Measurements from ENCODE around the gene KCNH3.
"Not testable (repeated sequence)": the region's sequence is repeated elsewhere in the genome, so short reads cannot be mapped to it uniquely, and the experiment has no call there.

The KCNH3 gene

DNA sequence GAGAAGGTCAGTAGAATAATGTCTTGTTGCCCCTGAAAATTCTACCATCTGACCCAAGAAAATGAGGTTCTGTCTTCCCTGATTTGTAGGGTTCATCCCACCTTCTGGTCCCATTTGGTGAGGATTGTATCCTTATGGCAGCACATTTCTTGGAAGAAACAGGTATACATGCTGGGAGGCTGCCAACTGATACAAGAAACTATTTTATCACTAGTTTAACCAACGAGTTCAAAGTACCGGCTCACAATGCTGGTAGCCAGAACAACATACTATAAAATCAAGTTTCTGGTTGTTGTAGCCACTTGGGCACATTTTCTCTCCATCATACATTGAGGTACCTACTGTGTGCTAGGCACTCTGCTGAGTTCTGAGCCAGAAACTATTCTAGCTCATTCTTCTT is 7.1 kb upstream of the KCNH3 start:
- DNase-seq = no peak

DNA sequence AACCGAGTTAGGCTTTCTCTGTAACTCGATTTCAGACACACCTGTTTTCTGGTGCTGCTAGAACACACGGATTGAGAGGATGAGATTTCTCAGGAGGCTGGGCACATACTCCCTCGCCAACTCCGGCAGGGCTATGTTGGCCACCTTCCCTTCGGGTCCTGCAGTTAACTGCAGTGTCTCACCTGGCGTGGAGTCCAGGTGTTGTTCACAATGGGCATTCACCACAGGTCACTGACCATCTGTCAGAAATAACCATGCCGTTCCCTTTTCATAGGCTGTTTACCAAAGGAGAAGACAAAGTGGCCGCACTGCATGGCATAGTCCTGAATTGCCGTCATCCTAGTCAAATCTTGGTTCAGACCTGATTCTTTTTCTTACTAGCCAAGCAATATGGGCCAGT is 5.5 kb upstream of the KCNH3 start:
- peak; percentile 97 for DNase-seq

DNA sequence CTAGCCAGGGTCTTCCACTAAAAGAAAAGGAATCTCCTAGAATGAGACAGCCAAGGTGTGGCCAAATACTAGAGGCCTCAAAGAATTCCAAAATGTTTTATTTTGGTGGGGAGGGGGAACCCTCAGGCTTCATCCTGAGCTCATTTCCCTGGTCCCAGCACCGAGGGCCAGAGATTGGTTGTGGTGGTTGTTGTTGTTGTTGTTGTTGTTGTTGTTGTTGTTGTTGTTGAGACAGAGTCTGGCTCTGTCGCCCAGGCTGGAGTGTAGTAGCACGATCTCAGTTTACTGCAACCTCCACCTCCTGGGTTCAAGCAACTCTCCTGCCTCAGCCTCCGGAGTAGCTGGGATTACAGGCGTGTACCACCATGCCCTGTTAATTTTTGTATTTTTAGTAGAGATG is 4.7 kb upstream of the KCNH3 start:
- DNase-seq = not testable (repeated sequence)

DNA sequence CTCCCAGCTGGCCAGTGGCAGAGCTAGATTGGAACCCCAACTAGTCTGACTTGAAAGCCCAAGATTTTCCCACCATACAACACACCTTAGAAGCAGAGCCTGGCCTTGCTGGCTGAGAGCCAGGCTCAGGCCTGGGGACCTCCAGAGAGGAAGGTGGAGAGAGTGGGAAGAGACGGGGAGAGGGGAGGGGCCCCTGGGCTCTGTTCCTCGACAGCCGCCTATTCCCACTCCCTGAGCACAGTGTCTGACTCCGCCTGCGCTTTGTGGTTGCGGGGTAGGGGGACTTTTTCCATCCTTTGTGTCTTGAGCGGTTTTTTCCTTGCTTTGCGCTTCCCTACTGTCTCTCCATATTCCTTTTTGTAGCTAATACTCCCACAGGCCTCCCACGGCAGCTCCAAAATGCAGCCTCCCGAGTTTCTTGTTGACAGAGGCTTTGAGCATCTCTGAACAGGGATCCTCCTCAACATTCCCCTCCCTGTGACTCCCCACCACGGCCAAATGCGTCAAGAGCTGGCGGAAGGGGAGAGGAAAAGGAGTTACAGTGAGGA is 4.0 kb upstream of the KCNH3 start:
- DNase-seq = no peak

DNA sequence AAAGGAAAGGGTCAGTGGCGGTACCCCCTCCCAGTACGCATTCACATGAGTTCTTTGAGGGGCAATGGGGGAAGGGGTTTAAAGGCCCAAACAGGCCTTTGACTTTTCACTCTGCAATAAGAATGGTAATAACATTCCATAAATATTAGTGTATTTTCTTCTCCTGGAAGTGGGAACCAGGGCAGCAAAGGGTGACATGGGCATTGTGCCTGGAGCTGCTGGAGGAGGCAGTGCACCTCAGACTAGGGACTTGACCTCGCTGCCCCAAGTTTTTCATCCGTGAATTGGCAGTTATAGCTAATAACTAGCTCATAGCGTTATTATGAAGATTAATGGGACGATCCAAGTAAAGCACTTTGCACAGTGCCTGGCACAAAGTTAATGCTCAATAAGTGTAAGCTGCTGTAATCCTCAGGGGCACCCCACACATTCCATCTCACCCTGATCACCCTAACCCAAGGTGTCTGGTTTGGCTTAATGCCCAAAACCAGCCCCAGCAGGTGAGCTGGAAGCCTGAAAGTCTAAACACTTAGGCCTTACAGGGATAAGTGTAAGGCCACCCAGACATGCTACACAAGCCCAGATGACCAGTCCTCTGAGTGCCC is 2.8 kb upstream of the KCNH3 start:
- no peak for DNase-seq

DNA sequence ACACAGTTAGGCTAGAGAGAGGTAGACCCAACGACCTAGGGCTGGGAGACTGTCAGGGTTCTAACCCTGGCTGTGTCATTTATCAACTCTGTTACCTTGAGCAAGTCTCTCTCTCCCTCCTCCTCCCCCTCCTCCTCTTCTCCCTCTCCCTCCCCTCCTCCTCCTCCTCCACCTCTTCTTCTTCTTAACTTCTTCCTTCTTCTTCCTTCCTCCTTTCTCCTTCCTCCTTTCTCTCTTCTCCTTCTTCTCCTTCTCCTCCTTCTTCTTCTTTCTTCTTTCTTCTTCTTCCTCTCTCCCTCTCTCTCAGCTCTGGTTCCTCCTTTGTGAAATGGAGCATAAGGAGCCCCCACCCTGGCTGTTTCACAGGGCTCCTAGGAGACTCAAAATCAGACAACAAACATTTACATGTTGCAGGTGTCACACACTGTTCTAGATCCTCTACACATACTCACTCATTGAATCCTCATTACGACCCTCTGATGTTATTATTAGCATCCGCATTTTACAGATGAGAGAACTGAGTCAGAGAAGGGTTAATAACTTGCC is 2.2 kb upstream of the KCNH3 start:
- no peak for DNase-seq

DNA sequence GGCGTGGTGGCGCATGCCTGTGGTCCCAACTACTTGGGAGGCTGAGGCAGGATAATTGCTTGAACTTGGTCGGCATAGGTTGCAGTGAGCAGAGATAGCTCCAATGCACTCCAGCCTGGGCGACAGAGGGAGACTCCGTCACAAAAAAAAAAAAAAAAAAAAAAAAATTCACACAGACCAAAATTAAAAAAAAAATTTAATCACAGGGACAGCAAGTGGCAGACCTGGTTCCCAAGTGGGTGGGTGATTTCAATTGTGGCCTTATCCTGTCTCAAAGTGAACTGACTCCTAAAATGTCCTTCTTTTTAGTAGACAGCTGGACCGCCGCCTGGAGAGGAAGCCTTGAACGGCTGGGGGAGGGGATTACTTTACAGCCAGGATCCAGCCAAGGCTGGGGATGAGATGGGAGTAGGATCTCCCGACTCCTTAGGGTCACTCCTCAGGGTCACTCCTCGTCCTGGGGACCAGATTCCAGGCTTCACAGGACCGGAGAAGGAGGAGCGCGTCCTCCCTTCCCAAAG is 1.5 kb upstream of the KCNH3 start:
- DNase-seq = no peak

DNA sequence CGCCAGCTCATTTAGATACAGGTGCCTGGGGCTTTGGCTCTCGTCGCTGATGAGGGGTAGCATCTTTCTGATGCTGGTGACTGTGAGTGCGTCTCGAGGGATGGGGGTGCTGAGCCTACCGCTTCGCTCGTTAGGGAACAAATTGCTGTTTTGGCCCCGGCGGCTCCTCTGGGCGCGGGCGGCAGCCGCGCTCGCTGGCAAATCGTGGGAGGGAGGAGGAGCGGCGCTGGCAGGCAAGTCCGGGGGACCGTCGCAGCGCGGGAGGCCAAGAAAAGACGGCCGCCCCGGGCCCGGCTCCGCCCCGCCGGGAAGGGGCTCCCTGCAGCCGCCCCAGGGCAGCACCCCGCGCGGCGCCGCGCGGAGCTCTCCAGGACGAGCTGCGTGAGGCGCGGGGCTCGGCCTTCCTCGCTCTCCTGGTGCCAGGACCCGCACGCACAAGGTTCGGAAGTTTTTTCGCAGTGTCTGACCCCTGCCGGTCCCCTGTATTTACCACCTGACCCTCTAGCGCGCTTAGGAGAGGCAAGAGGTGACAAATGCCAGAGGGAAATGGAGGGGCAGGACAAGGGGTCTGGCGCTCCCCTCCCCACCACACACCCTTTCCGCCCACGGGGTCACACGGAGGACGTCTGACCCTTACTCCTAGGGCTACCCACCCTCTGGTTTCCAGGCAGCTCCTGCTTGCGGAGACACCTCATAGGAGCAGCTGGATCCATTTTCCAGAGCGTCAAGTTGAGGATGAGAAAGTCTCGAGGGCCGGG is 899 bp upstream of the KCNH3 start:
- DNase-seq = peak; percentile 74

DNA sequence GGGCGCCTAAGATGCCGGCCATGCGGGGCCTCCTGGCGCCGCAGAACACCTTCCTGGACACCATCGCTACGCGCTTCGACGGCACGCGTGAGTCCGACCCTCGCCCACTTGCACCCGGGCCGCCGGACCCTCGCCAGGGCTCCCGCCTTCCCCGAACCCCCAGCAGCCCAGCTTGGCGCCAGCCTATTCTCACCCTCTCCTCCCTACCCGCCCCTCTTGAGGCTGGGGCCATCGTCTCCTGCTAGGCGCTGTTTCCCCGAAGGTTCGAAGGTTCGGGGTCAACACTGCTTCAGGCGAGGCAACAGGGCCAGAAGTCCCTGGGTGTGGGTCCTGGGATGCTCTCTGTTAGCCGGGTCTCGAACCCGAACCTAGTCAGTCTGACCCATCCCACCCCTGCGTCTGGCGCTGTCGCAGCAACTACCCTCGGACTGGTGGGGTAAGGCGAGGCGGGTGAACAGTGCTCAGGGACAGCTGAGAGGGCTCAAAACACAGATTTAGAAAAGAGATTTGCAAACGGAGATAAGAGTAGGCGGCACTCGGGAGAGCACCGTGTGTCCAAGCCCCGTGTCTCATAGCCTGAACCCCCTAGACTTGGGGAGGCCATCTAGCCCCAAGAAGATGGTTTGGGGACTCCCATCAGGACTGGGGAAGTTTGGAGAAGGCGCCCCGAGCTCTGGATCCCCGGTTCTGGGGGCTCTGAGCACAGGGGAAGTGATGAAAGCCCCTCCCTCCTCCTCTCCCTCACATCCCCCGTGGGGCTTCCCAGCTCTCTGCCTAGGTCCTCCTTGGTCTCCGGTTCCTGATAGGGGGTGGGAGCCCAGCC is 787 bp downstream of the KCNH3 start:
- no peak for DNase-seq

DNA sequence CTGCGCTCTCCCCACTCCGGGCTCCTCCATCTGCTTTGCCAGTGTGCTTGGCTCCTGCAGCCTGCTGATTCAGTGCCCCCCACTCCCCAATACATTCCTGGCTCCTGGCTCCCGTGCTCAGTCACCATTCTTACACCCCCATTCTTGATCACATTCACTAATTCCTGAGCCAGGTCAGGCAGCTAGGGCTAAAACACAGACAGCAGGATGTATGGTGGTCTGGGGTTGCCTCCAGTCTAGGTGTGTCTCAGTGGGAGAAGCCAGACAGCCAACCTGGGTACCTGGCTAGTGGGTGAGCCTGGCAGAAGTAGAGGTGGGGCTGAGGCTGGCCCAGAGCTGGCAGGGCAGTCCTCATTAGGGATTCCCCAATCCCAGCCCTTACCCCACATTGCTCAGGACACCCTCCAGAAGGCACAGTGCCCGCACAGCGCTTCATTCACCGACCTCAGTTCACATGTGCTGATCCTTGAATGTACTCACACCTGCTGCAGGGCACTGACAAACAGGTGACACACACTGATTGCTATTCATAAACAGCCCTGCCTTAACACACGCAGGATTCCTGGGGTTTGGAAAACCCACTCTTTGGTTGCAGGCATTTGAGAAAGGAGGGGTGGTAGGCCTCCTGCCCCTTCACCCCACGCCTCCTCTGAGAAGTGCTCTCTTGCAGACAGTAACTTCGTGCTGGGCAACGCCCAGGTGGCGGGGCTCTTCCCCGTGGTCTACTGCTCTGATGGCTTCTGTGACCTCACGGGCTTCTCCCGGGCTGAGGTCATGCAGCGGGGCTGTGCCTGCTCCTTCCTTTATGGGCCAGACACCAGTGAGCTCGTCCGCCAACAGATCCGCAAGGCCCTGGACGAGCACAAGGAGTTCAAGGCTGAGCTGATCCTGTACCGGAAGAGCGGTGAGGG is 1.7 kb downstream of the KCNH3 start:
- peak; percentile 31 for DNase-seq

DNA sequence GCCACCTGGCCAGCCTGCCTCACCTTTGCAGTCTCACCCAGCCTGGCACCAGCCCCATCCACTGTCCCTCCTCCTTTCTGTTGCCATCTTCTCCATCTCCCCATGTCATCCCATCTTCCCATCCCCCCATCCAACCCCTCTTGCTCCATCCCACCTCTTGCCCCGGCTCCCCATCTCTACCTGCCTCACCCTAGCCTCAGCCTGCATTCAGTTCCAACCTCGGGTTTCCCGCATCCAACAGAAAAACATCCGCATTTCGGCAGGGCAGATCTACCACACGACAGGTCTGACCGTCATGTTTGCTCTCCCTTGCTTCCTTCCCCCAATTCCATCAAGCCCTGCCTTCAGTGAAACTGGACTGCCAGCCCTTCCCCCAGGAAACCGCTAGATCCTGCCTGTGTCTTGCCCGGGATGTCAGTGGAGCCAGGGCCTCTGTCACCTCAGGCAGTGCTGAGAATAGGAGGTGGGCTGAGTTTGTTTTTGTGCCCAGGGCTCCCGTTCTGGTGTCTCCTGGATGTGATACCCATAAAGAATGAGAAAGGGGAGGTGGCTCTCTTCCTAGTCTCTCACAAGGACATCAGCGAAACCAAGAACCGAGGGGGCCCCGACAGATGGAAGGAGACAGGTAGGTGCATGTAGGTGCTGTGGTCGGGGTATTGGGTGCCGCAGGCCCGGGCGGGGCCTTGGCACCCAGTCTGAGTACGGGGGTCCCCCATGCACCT is 2.5 kb downstream of the KCNH3 start:
- DNase-seq = no peak

DNA sequence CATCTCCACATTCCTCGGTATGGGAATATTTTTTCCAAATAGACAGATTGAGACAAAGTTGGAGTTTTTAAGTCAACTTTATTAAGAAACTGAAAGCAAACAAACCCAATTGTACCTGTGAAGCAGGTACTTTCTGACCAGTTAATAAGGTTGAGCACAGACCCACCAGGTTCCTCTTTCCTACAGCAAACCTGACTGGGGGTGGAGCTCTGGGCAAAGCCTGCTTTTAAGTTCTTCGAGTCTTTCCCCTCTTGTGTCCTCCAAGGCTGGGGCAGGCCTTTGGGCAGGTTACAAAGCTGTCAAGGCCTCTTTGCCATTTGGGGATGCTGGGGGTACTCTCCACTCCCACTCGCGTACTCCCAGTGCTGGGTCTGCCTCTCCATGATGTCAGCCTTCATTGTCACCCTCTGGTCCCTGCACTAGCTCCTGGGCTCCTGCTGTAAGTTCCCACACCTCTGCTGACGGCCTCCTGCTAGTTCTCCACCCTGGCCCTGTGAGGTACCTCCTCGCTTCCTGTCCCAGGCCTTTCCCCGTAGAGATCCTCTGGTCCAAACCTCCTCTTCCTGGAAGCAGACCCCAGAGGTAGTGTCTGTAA is 3.2 kb downstream of the KCNH3 start:
- no peak for DNase-seq

DNA sequence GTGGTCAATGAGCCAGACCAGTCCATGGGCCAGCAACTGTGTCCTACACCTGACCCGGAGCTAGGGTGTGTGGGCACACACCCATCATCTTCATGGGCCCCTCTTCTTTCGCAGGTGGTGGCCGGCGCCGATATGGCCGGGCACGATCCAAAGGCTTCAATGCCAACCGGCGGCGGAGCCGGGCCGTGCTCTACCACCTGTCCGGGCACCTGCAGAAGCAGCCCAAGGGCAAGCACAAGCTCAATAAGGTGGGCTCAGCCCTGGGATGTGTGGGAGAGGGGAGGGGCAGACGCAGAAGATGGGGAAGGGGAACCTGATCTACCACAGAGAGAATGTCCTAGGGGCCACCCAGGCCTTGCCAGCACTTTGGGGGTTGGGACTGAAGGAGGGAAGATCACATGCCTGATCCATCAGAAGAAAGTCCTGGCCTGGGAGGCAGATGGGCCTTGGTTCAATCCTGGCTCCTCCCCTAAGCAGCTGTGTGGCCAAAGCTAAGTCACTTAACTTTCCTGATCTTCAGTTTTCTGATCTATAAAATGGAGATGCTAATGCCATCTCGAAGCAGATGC is 3.8 kb downstream of the KCNH3 start:
- no peak for DNase-seq

DNA sequence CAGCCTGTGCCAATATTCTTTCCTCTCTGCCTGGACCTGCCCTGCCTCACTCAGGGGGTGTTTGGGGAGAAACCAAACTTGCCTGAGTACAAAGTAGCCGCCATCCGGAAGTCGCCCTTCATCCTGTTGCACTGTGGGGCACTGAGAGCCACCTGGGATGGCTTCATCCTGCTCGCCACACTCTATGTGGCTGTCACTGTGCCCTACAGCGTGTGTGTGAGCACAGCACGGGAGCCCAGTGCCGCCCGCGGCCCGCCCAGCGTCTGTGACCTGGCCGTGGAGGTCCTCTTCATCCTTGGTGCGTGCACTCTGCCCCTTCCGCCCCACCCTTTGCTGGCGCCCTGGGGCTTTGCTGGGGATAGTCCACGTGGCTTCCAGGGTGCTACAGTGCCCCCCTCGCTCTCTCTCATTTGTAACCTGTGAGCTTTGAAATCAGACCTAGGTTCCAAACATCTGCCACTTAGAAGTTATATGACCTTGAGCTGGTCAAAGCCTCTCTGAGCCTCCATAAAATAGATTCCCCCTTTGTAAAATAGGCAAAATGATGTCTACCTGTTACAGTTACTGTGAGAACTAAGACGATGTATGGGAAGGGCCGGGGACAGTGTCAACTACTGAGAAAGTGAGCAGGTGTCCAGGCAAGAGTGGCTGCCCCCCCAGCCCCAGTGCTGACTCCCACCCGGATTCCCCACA is 4.5 kb downstream of the KCNH3 start:
- no peak for DNase-seq

DNA sequence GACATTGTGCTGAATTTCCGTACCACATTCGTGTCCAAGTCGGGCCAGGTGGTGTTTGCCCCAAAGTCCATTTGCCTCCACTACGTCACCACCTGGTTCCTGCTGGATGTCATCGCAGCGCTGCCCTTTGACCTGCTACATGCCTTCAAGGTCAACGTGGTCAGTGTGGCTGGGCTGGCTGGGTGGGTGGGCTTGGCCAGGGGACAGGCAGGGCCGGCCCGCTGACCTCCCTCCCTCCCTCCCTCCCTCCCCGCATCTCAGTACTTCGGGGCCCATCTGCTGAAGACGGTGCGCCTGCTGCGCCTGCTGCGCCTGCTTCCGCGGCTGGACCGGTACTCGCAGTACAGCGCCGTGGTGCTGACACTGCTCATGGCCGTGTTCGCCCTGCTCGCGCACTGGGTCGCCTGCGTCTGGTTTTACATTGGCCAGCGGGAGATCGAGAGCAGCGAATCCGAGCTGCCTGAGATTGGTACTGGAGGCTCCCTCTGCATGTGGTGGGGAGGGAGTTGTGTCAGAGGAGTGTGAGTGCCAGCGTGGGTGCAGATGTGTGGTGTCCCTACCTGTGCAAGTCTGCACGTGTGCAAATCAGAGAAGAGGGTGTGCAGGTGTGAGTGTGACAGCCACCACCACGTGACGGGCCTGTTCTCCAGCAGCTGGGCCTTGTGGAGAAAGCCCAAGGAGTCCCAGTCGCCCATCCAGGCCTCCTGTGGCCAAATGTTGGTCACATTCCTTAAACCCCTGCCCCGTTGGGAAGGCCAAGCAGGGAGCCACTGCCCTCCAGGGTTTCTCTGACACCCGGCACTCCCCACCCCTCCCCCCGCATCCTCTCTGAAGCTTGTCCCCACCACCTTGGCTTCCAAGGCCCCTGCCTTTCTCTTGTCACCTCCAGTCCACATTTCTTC is 5.3 kb downstream of the KCNH3 start:
- DNase-seq = no peak

DNA sequence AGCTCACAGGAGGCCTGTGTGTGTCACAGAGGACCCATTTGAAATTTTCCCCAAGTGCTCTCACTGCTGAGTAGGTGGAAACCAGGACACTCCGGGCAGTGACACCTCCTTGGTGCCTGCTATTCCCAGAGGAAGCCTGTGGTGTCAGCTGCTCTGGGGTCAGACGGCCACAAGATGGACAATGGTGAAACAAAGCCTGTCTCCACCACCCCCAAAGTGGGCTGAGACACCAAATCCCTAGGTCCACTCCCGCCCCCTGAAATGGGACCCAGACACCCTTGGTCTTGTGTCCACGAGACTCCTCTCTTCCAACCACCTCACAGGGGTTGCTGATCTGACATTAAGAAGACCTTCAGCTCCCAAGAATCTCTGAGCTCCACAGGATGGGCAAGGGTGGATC is 7.0 kb downstream of the KCNH3 start:
- DNase-seq = no peak

DNA sequence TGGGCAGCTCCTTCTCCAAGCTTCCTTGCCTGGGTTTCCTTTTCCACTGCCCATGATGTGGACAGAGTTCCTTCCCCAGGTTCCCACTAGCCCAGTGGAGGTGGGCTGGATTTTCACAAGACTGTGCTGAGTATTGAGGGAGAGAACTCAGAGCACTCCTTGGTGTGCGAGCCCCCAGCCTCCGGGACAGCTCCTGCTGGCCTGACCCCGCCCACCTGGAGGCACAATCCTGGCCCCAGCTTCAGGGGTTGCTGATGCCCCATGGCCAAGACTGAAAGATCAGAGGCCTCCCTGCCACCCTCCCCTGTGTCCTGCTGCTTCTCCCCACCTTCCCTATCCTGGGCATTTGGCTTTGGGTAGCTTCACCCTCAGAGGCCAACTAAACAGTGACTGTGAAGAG is 7.7 kb downstream of the KCNH3 start:
- DNase-seq = no peak

DNA sequence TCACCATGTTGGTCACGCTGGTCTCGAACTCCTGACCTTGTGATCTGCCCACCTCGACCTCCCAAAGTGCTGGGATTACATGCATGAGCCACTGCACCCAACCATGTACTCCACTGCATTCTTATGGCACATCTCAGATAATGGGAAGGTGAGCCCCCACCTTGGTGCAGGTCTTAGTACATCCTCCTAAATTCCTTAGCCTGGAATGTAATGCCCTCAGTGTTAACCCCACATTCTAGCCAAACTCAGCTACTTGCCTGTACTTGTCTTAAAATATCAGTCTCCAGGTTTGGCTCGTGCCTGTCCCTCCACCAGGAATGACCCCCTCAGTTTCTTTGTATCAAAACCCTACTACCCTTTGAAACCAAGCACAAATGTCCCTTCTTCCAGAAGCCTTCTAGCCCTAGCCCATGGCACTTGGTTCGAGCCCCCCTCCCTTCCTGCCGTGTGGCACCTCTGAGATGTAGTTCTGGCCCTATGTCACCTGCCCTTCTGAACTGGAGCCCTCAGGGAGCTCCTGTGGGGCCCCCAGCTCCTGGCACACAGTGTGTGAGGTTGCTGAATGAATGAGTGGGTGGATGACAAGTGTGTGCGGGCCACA is 8.4 kb downstream of the KCNH3 start:
- DNase-seq = no peak

DNA sequence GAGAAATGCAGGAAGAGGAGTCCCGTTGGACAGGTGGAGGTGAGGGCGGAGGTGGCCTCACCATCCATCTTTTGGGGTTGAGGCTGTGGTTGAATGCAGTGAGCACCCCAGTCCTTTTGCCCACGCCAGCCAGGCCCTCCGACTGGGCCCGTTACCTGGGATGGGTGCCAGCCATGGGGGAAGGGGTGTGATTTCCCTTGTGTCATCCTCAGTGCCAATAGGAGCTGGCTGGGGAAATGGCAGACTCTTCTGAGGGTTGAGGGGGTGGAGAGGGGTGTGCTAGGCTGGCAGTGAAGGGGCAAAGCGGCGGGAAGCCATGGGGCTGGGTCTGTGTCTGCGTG is 9.6 kb downstream of the KCNH3 start:
- DNase-seq = no peak
